HUES48 (cell line): ENCODE measurements around the gene U2AF2.

Experiments used
- H3K27ac ChIP-seq: one replicate; pipeline ENCODE4 v1.7.0; 2013; ENCODE audit warnings: low read depth, low read length, inconsistent platforms
- H3K27me3 ChIP-seq: 2 replicates; pipeline ENCODE4 v1.6.1; 2013; ENCODE audit warnings: mild to moderate bottlenecking, low read length; ENCODE audit not compliant: control insufficient read depth, insufficient read depth
- H3K36me3 ChIP-seq: 2 replicates; pipeline ENCODE4 v1.6.1; 2013; ENCODE audit warnings: low read length; ENCODE audit not compliant: control insufficient read depth, insufficient read depth
- H3K4me1 ChIP-seq: 2 replicates; pipeline ENCODE4 v1.6.1; 2013; ENCODE audit warnings: mild to moderate bottlenecking, low read length; ENCODE audit not compliant: control insufficient read depth, insufficient read depth
- H3K4me3 ChIP-seq: 2 replicates; pipeline ENCODE4 v1.5.1; 2013; ENCODE audit warnings: mild to moderate bottlenecking, low read depth, low read length
- H3K9ac ChIP-seq: 2 replicates; pipeline ENCODE4 v1.6.1; 2013; ENCODE audit warnings: mild to moderate bottlenecking, low read depth, low read length, moderate library complexity
- H3K9me3 ChIP-seq: 2 replicates; pipeline ENCODE4 v1.6.1; 2013; ENCODE audit warnings: low read length; ENCODE audit not compliant: control insufficient read depth, insufficient read depth

Gene U2AF2

DNA sequence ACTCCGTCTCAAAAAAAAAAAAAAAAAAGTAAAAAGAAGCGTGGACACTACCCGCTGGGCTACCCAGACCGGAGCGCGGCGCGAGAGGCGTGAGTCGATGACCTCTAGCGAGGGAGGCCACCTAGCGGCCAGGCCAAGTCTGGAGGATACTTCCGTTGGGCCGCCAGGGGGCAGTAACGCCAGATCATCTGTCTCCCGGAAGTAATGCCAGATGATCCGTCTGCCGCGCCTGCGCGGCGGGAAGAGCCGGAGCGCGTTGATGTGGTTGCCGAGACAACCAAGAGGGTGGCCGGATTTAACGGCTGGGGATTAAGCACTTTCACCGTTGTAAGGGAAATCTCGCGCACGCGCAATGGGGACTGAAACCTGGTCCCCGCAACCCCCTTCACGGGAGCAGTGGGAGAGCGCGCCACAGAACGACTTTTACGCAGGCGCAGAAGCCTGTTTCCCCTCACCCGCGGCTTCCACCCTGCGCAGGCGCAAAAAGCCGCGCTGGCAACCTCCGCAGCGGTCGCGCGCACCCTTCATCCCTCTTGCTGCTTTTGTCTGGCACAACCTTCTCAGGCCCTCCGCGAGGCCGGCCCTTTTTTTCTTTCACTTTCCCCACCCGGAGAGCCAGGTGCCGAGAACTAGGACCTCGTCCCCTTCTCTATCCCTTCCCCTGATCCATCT lies 1.0 kb upstream of the U2AF2 start:
- peak overlapping the region; percentile 89 for H3K4me3 ChIP-seq
- peaks cover 21% of the 10 kb centered on the region for H3K4me1 ChIP-seq
- no peaks in the 10 kb centered on the region for H3K9me3 ChIP-seq
- H3K9ac ChIP-seq, result peak overlapping the region; percentile 98
- H3K36me3 ChIP-seq, result peaks cover 16% of the 10 kb centered on the region; the same call in 1 of the 2 replicates
- peak overlapping the region; percentile 100 for H3K27ac ChIP-seq
- no peaks in the 10 kb centered on the region for H3K27me3 ChIP-seq

DNA sequence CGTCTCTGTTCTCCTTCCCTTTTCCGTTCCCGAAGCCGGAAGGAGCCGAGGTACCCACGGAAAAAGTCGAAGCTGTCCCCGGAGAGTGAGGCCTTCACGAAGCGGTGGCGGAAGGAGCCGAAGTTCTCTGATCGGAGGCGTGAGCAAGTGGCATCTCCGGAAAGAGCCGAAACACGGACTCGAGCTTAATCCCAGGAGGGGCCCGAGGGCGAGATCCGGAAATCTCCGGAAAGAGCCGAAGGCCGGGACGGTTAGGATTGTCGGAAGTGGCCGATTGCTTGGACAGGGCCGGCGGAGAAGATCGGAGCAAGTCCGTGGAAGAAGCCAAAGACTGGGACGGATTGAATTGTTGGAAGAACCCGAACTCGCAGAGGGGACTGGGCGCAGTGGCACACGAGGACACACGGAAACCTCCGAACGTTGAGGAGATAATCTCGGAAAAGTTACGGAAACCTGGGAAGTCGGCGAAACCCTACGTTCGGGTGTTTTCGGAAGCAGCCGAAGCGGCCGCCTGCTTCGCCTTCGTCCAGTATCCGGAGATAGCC lies 440 bp upstream of the U2AF2 start:
- Histone ChIP-seq H3K9me3 (no peaks in the 10 kb centered on the region), H3K4me3 (peak overlapping the region; percentile 89), H3K9ac (peak overlapping the region; percentile 98), H3K4me1 (peaks cover 21% of the 10 kb centered on the region), H3K27ac (peak overlapping the region; percentile 100), H3K27me3 (no peaks in the 10 kb centered on the region), H3K36me3 (peaks cover 19% of the 10 kb centered on the region)

DNA sequence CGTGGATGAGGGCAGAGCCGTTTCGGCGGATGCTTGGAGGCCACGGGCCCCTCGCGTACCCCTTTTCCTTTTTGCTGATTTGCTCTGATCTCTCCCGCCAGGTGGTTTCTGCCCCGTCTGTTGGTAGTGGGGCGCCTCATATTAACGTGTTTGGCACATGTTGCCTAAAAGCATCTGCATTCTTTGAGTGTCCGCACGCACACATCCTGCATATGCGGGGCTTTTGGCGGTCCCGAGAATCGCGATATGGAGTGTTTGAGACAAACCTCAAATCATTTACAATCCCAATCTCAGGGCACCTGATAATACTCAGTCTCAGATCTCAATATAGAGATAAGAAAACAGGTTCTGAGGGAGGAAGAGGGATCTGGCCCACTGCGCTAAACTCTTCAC lies 809 bp downstream of the U2AF2 start:
- H3K4me1 ChIP-seq, result peaks cover 21% of the 10 kb centered on the region
- no peaks in the 10 kb centered on the region for H3K9me3 ChIP-seq
- H3K4me3 ChIP-seq, result peak overlapping the region; percentile 100
- peak overlapping the region; percentile 100 for H3K27ac ChIP-seq
- no peaks in the 10 kb centered on the region for H3K27me3 ChIP-seq
- peak overlapping the region; percentile 100 for H3K9ac ChIP-seq
- H3K36me3 ChIP-seq, result peaks cover 24% of the 10 kb centered on the region

DNA sequence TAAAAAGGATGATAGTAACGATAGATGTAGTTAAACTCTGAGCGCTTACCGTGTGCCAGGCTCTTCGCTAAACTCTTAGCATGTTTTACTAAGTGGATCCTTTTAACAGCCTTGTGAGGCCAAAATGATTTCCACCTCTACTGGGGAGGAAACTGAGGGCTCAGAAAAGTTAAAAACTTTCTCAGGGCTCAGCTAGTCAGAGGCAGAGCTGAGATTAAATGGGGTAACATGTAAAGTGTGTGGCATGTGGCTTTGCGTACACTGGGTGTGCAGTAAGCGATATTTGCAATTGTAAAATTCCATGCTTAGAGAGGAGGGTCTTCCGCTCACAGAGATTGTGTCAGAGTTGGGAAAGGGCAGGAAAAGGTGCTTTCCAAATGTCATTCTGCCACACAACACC lies 1.7 kb downstream of the U2AF2 start:
- peaks cover 21% of the 10 kb centered on the region for H3K4me1 ChIP-seq
- H3K36me3 ChIP-seq, result peaks cover 33% of the 10 kb centered on the region
- H3K9me3 ChIP-seq, result no peaks in the 10 kb centered on the region
- H3K27ac ChIP-seq, result no peak overlapping the region
- no peaks in the 10 kb centered on the region for H3K27me3 ChIP-seq
- peak overlapping the region; percentile 100 for H3K9ac ChIP-seq
- H3K4me3 ChIP-seq, result peak overlapping the region; percentile 100

DNA sequence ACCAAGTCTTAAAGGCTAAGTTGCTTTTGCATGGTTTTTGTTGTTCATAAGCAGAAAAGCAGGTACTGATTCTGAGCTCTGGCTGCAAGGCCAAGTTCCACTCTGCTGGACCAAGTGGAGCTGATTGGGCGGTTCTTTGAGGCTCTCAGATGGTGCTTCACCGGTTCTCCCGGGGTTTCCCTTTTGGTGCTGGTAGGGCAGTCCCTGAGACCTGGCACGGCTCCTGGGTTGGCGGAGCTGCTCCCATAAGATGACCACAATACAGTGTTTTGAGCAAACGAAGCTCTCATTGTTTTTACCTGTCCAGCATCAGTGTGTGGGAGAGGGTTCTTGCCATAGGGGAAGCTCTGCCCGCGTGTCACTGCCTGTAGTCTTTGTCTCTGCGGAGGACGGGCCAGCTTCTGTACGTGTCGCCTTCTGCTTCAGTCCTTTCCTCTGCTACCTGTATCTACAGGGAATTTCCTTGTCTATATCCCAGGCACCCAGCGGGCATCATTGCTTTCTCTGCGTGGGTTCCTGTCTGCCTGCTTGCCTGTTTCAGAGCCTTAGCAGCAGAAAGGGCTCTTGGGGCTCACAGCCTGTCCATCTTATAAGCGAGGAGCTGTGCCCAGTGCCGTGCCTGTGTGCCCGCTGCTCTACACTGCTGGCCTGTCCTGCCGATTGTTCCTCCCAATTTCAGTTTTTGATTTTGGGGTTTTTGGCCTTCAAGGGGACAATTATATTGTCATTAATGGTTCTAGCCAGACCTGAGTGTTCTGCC lies 2.3 kb downstream of the U2AF2 start:
- Histone ChIP-seq H3K4me3 (peak overlapping the region; percentile 100), H3K27ac (no peak overlapping the region), H3K4me1 (peaks cover 21% of the 10 kb centered on the region), H3K27me3 (no peaks in the 10 kb centered on the region), H3K9ac (0 out of 2 replicates have a peak overlapping the region, but pooled peaks have one; percentile 100), H3K36me3 (peaks cover 39% of the 10 kb centered on the region), H3K9me3 (no peaks in the 10 kb centered on the region)

DNA sequence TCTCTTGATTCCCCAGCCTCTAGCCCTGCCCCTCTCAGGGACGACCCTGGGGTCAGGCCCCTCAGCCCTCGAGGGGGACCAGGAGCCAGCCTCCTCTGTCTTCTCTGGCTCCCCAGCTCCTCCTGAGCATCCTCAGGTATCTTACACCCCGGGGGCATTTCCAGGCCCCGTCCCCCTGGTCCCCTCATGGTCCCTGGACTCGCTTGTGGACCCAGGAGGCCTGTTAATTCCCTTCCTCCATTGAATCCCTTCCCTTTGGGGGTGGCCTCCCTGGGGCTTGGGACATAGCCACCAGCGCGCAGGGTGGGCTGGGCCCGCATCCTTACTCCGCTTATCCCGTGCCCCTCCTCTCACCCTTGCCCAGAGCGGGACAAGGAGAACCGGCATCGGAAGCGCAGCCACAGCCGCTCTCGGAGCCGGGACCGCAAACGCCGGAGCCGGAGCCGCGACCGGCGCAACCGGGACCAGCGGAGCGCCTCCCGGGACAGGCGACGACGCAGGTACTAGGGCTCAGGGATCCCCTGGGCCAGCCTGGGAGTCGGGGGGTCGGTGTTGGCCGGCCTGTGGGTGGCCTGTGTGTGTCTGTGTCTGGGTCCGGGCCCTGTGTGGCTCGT lies 4.1 kb downstream of the U2AF2 start:
- Histone ChIP-seq H3K9ac (no peak overlapping the region), H3K27me3 (no peaks in the 10 kb centered on the region), H3K27ac (no peak overlapping the region), H3K36me3 (peaks cover 57% of the 10 kb centered on the region), H3K9me3 (no peaks in the 10 kb centered on the region), H3K4me3 (no peak overlapping the region), H3K4me1 (peaks cover 21% of the 10 kb centered on the region)

DNA sequence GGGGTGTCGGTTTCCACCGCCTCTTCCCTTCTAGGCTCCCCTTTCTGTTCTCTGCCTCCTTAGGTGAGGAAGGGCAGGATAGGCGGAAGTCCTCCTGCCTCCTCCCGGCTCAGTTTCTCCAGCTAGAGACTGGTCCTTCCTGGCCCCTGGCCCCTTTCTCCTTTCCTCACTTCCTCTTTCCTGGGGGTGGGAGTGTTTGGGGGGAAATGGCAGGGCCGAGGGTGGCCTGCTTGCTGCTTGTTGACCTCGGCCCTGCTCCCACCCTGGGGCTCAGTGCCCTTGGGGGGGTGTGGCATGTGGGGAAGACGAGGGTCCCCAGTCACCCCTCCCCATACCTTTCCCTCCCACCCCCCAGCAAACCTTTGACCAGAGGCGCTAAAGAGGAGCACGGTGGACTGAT lies 5.0 kb downstream of the U2AF2 start:
- Histone ChIP-seq H3K27ac (no peak overlapping the region), H3K36me3 (peaks cover 66% of the 10 kb centered on the region), H3K27me3 (no peaks in the 10 kb centered on the region), H3K9ac (no peak overlapping the region), H3K4me1 (peaks cover 21% of the 10 kb centered on the region), H3K9me3 (no peaks in the 10 kb centered on the region), H3K4me3 (no peak overlapping the region)

DNA sequence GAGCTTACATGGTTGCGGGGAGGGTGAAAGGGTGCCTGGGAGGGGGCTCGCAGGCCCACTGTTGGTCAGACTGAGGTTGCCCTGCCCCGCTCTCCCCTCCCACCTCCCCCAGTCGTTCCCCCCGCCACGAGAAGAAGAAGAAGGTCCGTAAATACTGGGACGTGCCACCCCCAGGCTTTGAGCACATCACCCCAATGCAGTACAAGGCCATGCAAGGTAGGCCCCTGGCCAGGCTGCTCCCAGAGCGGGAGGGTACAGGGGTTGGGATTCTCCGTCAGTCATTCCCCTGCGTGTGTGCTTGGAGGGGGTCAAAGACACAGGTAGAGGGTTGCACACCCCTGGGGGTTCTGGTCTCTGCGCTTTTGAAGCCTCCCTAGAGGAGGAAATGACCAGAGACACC lies 5.6 kb downstream of the U2AF2 start:
- Histone ChIP-seq H3K4me3 (no peak overlapping the region), H3K4me1 (peaks cover 21% of the 10 kb centered on the region), H3K27me3 (no peaks in the 10 kb centered on the region), H3K9ac (no peak overlapping the region), H3K27ac (no peak overlapping the region), H3K9me3 (no peaks in the 10 kb centered on the region), H3K36me3 (peaks cover 69% of the 10 kb centered on the region)

DNA sequence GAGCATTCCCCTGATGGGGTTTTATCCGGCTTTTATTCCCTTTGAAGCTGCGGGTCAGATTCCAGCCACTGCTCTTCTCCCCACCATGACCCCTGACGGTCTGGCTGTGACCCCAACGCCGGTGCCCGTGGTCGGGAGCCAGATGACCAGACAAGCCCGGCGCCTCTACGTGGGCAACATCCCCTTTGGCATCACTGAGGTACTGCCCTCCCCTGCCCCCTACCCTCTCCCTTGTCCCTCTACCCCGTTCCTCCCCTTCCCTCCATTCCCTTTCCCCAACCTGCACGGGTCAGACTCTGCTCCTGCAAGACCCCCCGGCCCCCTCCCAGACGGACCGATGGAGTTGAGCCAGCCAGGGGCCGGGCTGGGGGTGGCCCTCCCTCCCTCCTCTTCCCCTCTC lies 6.2 kb downstream of the U2AF2 start:
- H3K9me3 ChIP-seq, result no peaks in the 10 kb centered on the region
- H3K36me3 ChIP-seq, result peaks cover 73% of the 10 kb centered on the region
- H3K9ac ChIP-seq, result no peak overlapping the region
- no peak overlapping the region for H3K4me3 ChIP-seq
- no peak overlapping the region for H3K27ac ChIP-seq
- H3K27me3 ChIP-seq, result no peaks in the 10 kb centered on the region
- peaks cover 20% of the 10 kb centered on the region for H3K4me1 ChIP-seq

DNA sequence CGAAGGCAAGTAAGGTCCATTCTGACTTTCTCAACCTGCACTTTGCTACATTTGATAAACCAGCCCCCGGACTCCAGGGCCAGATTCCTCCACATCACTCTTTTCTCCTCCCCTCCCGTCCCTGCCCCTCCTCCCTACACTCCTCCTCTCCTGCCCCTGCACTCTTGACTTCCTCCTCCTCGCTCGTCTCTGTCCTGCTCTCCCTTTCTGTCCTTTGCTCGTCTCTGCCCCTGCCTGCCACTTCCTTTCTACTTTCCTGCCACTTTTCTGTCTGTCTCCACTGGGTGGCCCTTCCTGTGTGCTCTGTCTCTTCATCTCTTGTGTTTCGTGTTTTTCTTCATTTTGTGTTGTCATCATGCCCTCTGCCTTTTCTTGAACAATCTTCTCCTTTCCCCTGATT lies 7.0 kb downstream of the U2AF2 start:
- H3K27me3 ChIP-seq, result no peaks in the 10 kb centered on the region
- H3K4me1 ChIP-seq, result peaks cover 12% of the 10 kb centered on the region
- peaks cover 78% of the 10 kb centered on the region for H3K36me3 ChIP-seq
- no peaks in the 10 kb centered on the region for H3K9me3 ChIP-seq
- no peak overlapping the region for H3K27ac ChIP-seq
- no peak overlapping the region for H3K9ac ChIP-seq
- H3K4me3 ChIP-seq, result no peak overlapping the region
